MM.1S (cell line): ENCODE results near the gene CFAP298.

ENCODE experiments used
- DNase-seq: peaks from one replicate; pipeline ENCODE4 v3.0.0-alpha.2; 2015
- H2AFZ ChIP-seq: fragments of 300-600 bp; sonication (generic); 2 replicates; pipeline ENCODE4 v1.6.0; 2016; ENCODE audit warnings: antibody characterized with exemption, low read length
- H3F3A ChIP-seq: fragments of 300-600 bp; sonication (generic); 2 replicates; pipeline ENCODE4 v1.6.1; 2016; ENCODE audit warnings: mild to moderate bottlenecking, antibody characterized with exemption, low read length, moderate library complexity, mixed read lengths; ENCODE audit not compliant: insufficient read depth
- H3K27ac ChIP-seq: fragments of 300-600 bp; sonication (generic); 2 replicates; pipeline ENCODE4 v1.5.1; 2016; ENCODE audit warnings: mild to moderate bottlenecking, low read length
- H3K27me3 ChIP-seq: fragments of 300-600 bp; sonication (generic); replicated peaks from 2 replicates; pipeline ENCODE4 v1.6.0; 2016; ENCODE audit warnings: low read length; ENCODE audit not compliant: insufficient read depth
- H3K36me3 ChIP-seq: fragments of 300-600 bp; sonication (generic); replicated peaks from 2 replicates; pipeline ENCODE4 v1.6.1; 2016; ENCODE audit warnings: mild to moderate bottlenecking, low read length, mixed read lengths; ENCODE audit not compliant: insufficient read depth
- H3K4me1 ChIP-seq: fragments of 300-600 bp; sonication (generic); 2 replicates; pipeline ENCODE4 v1.6.1; 2016; ENCODE audit warnings: low read length, mixed read lengths
- H3K4me2 ChIP-seq: fragments of 300-600 bp; sonication (generic); 2 replicates; pipeline ENCODE4 v1.6.0; 2016; ENCODE audit warnings: low read depth, low read length
- H3K4me3 ChIP-seq: fragments of 300-600 bp; sonication (generic); 2 replicates; pipeline ENCODE4 v1.5.1; 2016; ENCODE audit warnings: low read length, mixed read lengths
- H3K79me2 ChIP-seq: fragments of 300-600 bp; sonication (generic); 2 replicates; pipeline ENCODE4 v1.6.1; 2016; ENCODE audit warnings: mixed run types, low read length, mixed read lengths
- H3K9ac ChIP-seq: fragments of 300-600 bp; sonication (generic); 2 replicates; pipeline ENCODE4 v1.6.1; 2016; ENCODE audit warnings: low read length, mixed read lengths
- H3K9me2 ChIP-seq: fragments of 300-600 bp; sonication (generic); replicated peaks from 2 replicates; pipeline ENCODE4 v1.6.1; 2016; ENCODE audit warnings: mild to moderate bottlenecking, low read length, mixed read lengths; ENCODE audit not compliant: insufficient read depth
- H3K9me3 ChIP-seq: fragments of 300-600 bp; sonication (generic); replicated peaks from 2 replicates; pipeline ENCODE4 v1.6.1; 2016; ENCODE audit warnings: mild to moderate bottlenecking, low read length, mixed read lengths; ENCODE audit not compliant: insufficient read depth
- H4K20me1 ChIP-seq: fragments of 300-600 bp; sonication (generic); 2 replicates; pipeline ENCODE4 v1.6.1; 2016; ENCODE audit warnings: mild to moderate bottlenecking, low read length, moderate library complexity, mixed read lengths; ENCODE audit not compliant: insufficient read depth
- CTCF ChIP-seq: fragments of 300-600 bp; sonication (generic); IDR thresholded peaks from 2 replicates; pipeline ENCODE4 v1.5.1; 2016; ENCODE audit warnings: antibody characterized with exemption, low read length, mixed read lengths
- EZH2 ChIP-seq: fragments of 300-600 bp; sonication (generic); optimal IDR thresholded peaks from 2 replicates; pipeline ENCODE3; 2017; ENCODE audit warnings: low read depth, mild to moderate bottlenecking, antibody characterized with exemption, low read length, mixed read lengths
- EZH2phosphoT487 ChIP-seq: fragments of 300-600 bp; sonication (generic); IDR thresholded peaks from 2 replicates; pipeline ENCODE4 v1.6.1; 2018; ENCODE audit warnings: antibody characterized with exemption, low read length

CFAP298 gene

GRCh38 chr21:32580949-32581348 lies 31.2 kb downstream of the CFAP298 start:
- Histone ChIP-seq H3K4me1 (no peaks in the 10 kb centered on the region), H3K9me2 (no peaks in the 10 kb centered on the region), H3K79me2 (no peaks in the 10 kb centered on the region), H3F3A (no peaks in the 10 kb centered on the region), H3K4me3 (no peak overlapping the region), H3K27me3 (no peaks in the 10 kb centered on the region), H3K27ac (no peak overlapping the region), H3K9ac (no peak overlapping the region), H3K4me2 (no peak overlapping the region), H3K36me3 (no peaks in the 10 kb centered on the region), H2AFZ (no peak overlapping the region), H3K9me3 (no peaks in the 10 kb centered on the region), H4K20me1 (no peaks in the 10 kb centered on the region)
- no peak for DNase-seq
- TF ChIP-seq CTCF (no peak), EZH2 (no peak), EZH2phosphoT487 (no peak)

- no peak overlapping the region for H3K4me3 ChIP-seq
- H3F3A ChIP-seq: no peaks in the 10 kb centered on the region
- H3K27ac ChIP-seq: no peak overlapping the region
- no peak for DNase-seq
- no peaks in the 10 kb centered on the region for H3K79me2 ChIP-seq
- H3K4me2 ChIP-seq: no peak overlapping the region
- H4K20me1 ChIP-seq: no peaks in the 10 kb centered on the region
- H2AFZ ChIP-seq: no peak overlapping the region
- no peaks in the 10 kb centered on the region for H3K9me2 ChIP-seq
- H3K9ac ChIP-seq: no peak overlapping the region
- H3K4me1 ChIP-seq: no peaks in the 10 kb centered on the region
- H3K36me3 ChIP-seq: no peaks in the 10 kb centered on the region
- H3K9me3 ChIP-seq: no peaks in the 10 kb centered on the region
- no peak for TF ChIP-seq EZH2
- no peak for TF ChIP-seq EZH2phosphoT487
- TF ChIP-seq CTCF: no peak
- H3K27me3 ChIP-seq: no peaks in the 10 kb centered on the region
These were observed 34.0 kb downstream of the CFAP298 start for GRCh38 chr21:32578107-32578691.

GRCh38 chr21:32576011-32576410 lies 36.2 kb downstream of the CFAP298 start:
- no peaks in the 10 kb centered on the region for H3K4me1 ChIP-seq

More at GRCh38 chr21:32576011-32576410, 36.2 kb downstream of the CFAP298 start:
- TF ChIP-seq CTCF (no peak), EZH2phosphoT487 (no peak), EZH2 (no peak)
- no peaks in the 10 kb centered on the region for H3K27me3 ChIP-seq
- no peaks in the 10 kb centered on the region for H3F3A ChIP-seq
- no peak for DNase-seq
- H3K27ac ChIP-seq: no peak overlapping the region
- H3K4me3 ChIP-seq: no peak overlapping the region
- no peaks in the 10 kb centered on the region for H3K9me2 ChIP-seq
- H2AFZ ChIP-seq: no peak overlapping the region
- no peaks in the 10 kb centered on the region for H3K9me3 ChIP-seq
- no peak overlapping the region for H3K9ac ChIP-seq
- H3K79me2 ChIP-seq: no peaks in the 10 kb centered on the region
- H4K20me1 ChIP-seq: no peaks in the 10 kb centered on the region
- H3K4me2 ChIP-seq: no peak overlapping the region
- H3K36me3 ChIP-seq: no peaks in the 10 kb centered on the region
